ENCODE data around the gene HAVCR2. TPM values are rescaled to one million over a fixed set of nuclear protein-coding genes. Genes with fewer than 3 reads are reported as not detected.
A peak's percentile ranks its signal among the peaks of the same experiment; 100 is the strongest.

Gene HAVCR2
- total and polyA plus RNA-seq, 8 donors: 0.72 to 10.3 (median 1.0) TPM

GRCh38 chr5:157085930-157086329 lies 22.9 kb downstream of the HAVCR2 start:
- ATAC-seq (no peak), FAIRE-seq (no peak), DNase-seq (no peak)
- Histone ChIP-seq H3K27ac (no peak overlapping the region), H3K4me1 (no peaks in the 10 kb centered on the region), H3K36me3 (no peaks in the 10 kb centered on the region), H3K27me3 (no peaks in the 10 kb centered on the region), H3K9me3 (no peaks in the 10 kb centered on the region), H3K4me3 (no peak overlapping the region)
- intact Hi-C loops (cut with DNase I): no loop called here
- 56 to 75% methylated on average over 4 of the region's 4 CpGs for WGBS, 2 donors
- TF ChIP-seq CTCF (IDR thresholded peaks at IDR 0.05): no peak

- Histone ChIP-seq H3K27ac (no peak overlapping the region), H3K27me3 (no peaks in the 10 kb centered on the region), H3K4me3 (no peak overlapping the region), H3K9me3 (no peaks in the 10 kb centered on the region), H3K4me1 (no peaks in the 10 kb centered on the region), H3K36me3 (no peaks in the 10 kb centered on the region)
- no peak for ATAC-seq
- FAIRE-seq: no peak
- 41 to 62% methylated on average over 2 of the region's 2 CpGs for WGBS, 2 donors
- TF ChIP-seq CTCF (IDR thresholded peaks at IDR 0.05): no peak
- intact Hi-C loops (cut with DNase I): no loop called here
- DNase-seq: no peak
These were observed 28.6 kb downstream of the HAVCR2 start for GRCh38 chr5:157080286-157080685.

- H3K4me3 ChIP-seq: no peak overlapping the region
- H3K4me1 ChIP-seq: no peaks in the 10 kb centered on the region
- no peaks in the 10 kb centered on the region for H3K9me3 ChIP-seq
- H3K27ac ChIP-seq: no peak overlapping the region
- FAIRE-seq: no peak
- intact Hi-C loops (cut with DNase I): no loop called here
- DNase-seq: no peak
- peak in 2 of 4 donors; percentile 31 to 45 for ATAC-seq
- no peaks in the 10 kb centered on the region for H3K27me3 ChIP-seq
- H3K36me3 ChIP-seq: no peaks in the 10 kb centered on the region
- TF ChIP-seq CTCF (IDR thresholded peaks at IDR 0.05): no peak
- WGBS, 2 donors: 39 to 63% methylated on average over 4 of the region's 4 CpGs
These were observed 32.3 kb downstream of the HAVCR2 start for GRCh38 chr5:157076558-157076957.

- no peak for TF ChIP-seq CTCF (IDR thresholded peaks at IDR 0.05)
- H3K27me3 ChIP-seq: no peaks in the 10 kb centered on the region
- DNase-seq: no peak
- no peak overlapping the region for H3K27ac ChIP-seq
- FAIRE-seq: no peak
- no peak overlapping the region for H3K4me3 ChIP-seq
- ATAC-seq: no peak
- intact Hi-C loops (cut with DNase I): no loop called here
- no peaks in the 10 kb centered on the region for H3K9me3 ChIP-seq
- no peaks in the 10 kb centered on the region for H3K4me1 ChIP-seq
- no peaks in the 10 kb centered on the region for H3K36me3 ChIP-seq
- WGBS, 2 donors: 46 to 64% methylated on average over 3 of the region's 3 CpGs
These were observed 36.3 kb downstream of the HAVCR2 start for GRCh38 chr5:157072508-157072907.

GRCh38 chr5:157069949-157070348 lies 38.9 kb downstream of the HAVCR2 start:
- H3K4me1 ChIP-seq: no peaks in the 10 kb centered on the region
- 61 to 73% methylated on average over 3 of the region's 3 CpGs for WGBS, 2 donors
- H3K9me3 ChIP-seq: no peaks in the 10 kb centered on the region
- no peaks in the 10 kb centered on the region for H3K27me3 ChIP-seq
- no peak overlapping the region for H3K4me3 ChIP-seq
- intact Hi-C loops (cut with DNase I): no loop called here
- FAIRE-seq (no peak), DNase-seq (no peak), ATAC-seq (no peak)
- H3K36me3 ChIP-seq: no peaks in the 10 kb centered on the region
- no peak overlapping the region for H3K27ac ChIP-seq
- TF ChIP-seq CTCF (IDR thresholded peaks at IDR 0.05): no peak
